ENCODE data around the gene ELAVL1.

The ELAVL1 gene

DNA sequence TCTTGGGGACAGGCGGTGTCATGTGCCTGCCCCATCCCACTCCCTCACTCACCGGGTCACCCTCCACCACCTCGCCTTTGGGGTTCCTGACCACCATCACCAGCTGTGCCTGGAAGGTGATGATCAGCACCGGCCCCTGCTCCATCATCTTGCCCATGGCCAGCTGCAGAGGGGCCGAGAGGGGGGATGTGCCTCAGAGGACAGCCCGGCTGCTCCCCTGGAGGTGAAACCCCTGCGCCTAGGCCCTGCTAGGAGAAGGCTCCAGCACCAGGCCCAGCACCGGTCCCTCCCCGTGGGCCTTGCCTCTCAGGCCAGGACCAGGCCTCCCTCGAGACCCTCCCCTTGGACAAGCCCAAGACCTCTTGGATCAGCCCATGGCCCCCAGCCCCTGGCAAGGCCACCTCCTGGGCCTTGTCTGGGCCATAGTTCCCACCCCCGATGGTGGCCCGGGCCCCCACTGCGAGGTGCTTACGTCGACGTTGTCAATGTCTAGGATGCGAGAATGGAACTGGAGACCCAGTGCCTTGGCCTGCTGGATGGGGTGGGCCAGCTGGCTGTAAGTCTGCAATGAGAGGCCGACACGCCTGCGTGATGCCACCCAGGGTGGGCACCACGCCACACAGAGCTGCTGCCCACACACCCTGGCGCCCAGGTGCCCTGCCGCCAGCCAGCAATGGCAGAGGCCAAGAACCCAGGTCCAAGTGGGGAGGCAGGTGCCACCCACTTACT lies 77.7 kb downstream of the ELAVL1 start:
- no peak overlapping the region for H2AFZ ChIP-seq
- no peak overlapping the region for H3K4me3 ChIP-seq (ENCODE audit: low read depth, low read length)
- no peaks in the 10 kb centered on the region for H3K27me3 ChIP-seq (ENCODE audit: control insufficient read depth, insufficient read depth, low read length)
- H3K4me2 ChIP-seq (ENCODE audit: low read length) = no peak overlapping the region
- H3K79me2 ChIP-seq = no peaks in the 10 kb centered on the region
- no peak overlapping the region for H3K27ac ChIP-seq
- TF ChIP-seq, protein P1, sequence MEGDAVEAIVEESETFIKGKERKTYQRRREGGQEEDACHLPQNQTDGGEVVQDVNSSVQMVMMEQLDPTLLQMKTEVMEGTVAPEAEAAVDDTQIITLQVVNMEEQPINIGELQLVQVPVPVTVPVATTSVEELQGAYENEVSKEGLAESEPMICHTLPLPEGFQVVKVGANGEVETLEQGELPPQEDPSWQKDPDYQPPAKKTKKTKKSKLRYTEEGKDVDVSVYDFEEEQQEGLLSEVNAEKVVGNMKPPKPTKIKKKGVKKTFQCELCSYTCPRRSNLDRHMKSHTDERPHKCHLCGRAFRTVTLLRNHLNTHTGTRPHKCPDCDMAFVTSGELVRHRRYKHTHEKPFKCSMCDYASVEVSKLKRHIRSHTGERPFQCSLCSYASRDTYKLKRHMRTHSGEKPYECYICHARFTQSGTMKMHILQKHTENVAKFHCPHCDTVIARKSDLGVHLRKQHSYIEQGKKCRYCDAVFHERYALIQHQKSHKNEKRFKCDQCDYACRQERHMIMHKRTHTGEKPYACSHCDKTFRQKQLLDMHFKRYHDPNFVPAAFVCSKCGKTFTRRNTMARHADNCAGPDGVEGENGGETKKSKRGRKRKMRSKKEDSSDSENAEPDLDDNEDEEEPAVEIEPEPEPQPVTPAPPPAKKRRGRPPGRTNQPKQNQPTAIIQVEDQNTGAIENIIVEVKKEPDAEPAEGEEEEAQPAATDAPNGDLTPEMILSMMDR (IDR thresholded peaks at IDR 0.05) = no peak
- peaks cover 7% of the 10 kb centered on the region for H3K4me1 ChIP-seq
- H3K36me3 ChIP-seq (ENCODE audit: control insufficient read depth, insufficient read depth, low read length) = no peaks in the 10 kb centered on the region
- H3K9me3 ChIP-seq (ENCODE audit: control insufficient read depth, low read length) = no peaks in the 10 kb centered on the region
- no peak overlapping the region for H3K9ac ChIP-seq

DNA sequence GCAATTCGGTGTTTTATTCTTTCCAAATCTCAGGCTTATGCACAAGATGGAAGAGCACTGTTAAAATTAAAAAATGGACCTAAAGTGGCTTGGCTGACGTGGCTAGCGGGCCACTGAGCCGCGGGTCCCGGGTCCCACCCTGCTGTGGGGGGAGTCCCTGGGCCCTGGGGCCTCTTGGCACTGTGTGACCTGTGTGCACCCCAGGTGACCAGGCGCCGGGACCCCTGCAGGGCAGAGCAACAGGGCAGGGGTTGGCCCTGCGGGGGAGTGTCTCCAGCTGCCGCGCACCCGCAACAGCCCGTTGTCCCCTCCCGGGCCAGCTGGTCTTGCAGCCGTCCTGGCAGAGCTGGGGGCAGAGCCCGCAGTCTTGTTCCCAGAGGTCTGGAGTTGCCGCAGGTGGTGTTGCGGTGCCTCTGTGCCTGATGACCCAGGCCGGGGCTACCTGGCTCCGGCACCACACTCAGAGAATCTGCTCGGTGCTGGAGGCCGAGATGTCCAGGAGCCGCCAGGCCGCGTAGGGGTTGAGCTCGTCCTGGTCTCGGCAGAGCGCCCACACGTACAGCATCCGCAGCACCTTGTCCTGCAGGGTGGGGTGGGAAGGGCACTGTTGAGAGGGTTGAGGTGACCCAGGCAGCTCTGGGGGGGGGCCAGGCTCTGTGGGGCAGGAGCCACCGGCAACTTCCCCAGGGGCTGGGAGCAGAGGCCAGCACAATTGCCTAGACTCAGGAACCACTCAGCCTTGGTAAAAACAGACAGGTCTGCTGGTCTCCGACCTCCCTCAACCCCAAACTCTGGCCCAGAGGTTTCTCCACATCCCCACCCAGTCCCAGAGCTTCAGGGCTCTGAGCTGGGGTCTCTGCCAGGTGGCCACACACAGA lies 78.5 kb downstream of the ELAVL1 start:
- Histone ChIP-seq H3K79me2 (no peaks in the 10 kb centered on the region), H3K27ac (no peak overlapping the region), H3K9ac (no peak overlapping the region), H2AFZ (no peak overlapping the region), H3K4me1 (peaks cover 7% of the 10 kb centered on the region), H3K4me3 (ENCODE audit: low read depth, low read length) (no peak overlapping the region), H3K4me2 (ENCODE audit: low read length) (no peak overlapping the region), H3K27me3 (ENCODE audit: control insufficient read depth, insufficient read depth, low read length) (no peaks in the 10 kb centered on the region), H3K36me3 (ENCODE audit: control insufficient read depth, insufficient read depth, low read length) (no peaks in the 10 kb centered on the region), H3K9me3 (ENCODE audit: control insufficient read depth, low read length) (no peaks in the 10 kb centered on the region)
- TF ChIP-seq, protein P1 (IDR thresholded peaks at IDR 0.05) = no peak

DNA sequence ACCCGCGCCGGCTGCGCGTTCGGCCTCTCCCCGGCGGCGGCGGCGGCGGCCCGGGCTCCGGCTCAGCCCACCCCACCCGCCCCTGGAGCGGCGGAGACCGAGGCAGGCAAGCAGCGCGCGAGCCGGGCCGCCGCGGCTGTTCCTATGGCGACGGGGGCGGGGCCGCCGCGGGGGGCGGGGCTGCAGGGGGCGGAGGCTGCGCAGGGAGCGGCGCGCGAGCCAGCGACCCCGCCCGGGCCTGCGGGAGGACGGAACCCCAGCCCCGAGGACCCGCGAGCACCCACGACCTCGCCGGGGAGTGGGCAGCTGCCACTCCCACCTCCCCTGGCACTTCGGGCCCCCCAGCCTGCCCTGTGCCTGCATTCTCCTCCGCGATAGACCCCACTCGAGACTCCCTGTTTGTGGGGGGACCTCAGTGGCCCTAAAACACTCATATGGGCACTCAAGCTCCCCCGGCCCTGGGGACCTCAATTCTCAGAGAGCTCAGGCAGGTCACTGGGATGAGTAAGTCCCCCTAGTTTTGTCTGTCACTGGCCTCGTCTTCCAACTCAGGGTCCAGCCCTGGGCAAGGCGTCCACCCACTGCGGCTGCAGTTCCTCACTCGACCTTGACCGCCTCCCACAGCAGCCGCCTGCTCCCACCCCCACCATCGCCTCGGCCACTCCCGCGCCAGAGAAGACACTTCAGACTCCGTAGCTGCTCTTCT lies 79.3 kb downstream of the ELAVL1 start, which contains the start of gene CTXN1:
CTXN1 (minus strand) TSS at position 115 of the 706 bp plus-strand sequence. CDS start 597 bp downstream, outside the sequence.
- Histone ChIP-seq H3K27ac (no peak within 1 kb of the TSS), H3K27me3 (ENCODE audit: control insufficient read depth, insufficient read depth, low read length) (no peaks in the 10 kb centered on the region), H3K4me2 (ENCODE audit: low read length) (peak within 1 kb of the TSS; percentile 69), H3K4me1 (peaks cover 7% of the 10 kb centered on the region), H3K36me3 (ENCODE audit: control insufficient read depth, insufficient read depth, low read length) (no peaks in the 10 kb centered on the region), H2AFZ (peak within 1 kb of the TSS; percentile 38), H3K4me3 (ENCODE audit: low read depth, low read length) (peak within 1 kb of the TSS; percentile 37), H3K9ac (no peak within 1 kb of the TSS), H3K9me3 (ENCODE audit: control insufficient read depth, low read length) (no peaks in the 10 kb centered on the region), H3K79me2 (no peaks in the 10 kb centered on the region)
- TF ChIP-seq, protein P1 (IDR thresholded peaks at IDR 0.05) = no peak

DNA sequence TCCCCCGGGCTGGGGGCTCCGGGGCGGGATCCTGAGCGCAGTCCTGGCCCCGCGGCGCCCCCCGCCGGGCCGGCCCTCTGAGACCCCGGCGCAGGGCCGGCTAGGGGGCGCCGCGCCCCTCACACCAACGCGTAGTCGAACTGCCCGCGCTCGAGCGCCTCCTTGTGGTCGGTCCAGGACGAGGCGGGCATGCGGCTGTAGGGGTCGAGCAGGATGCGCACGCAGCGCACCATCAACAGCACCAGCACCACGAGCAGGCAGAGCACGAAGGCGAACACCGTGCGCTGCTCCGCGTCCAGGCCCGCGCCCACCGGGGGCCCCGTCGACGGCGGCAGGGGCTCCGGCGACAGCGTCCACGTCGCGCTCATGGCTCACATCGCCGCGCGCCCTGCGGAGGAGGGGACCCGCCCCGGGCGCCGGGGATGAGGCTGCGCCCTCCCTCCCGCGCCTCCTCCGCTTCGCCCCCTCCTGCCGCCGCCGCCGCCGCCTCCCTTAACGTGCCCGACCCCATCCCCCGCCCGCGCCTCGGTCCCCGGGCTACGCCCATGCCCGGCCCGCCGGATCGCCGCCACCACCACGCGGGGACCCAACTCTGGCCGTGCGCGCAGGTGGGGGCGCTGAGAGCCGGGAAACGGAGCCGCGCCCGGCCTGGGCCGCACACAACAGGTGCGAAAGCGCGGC lies 80.1 kb downstream of the ELAVL1 start:
- H3K9me3 ChIP-seq (ENCODE audit: control insufficient read depth, low read length) = no peaks in the 10 kb centered on the region
- H3K4me2 ChIP-seq (ENCODE audit: low read length) = peak overlapping the region; percentile 69
- H2AFZ ChIP-seq = peak overlapping the region; percentile 38
- H3K4me1 ChIP-seq = peaks cover 7% of the 10 kb centered on the region
- H3K36me3 ChIP-seq (ENCODE audit: control insufficient read depth, insufficient read depth, low read length) = no peaks in the 10 kb centered on the region
- no peak overlapping the region for H3K9ac ChIP-seq
- peak overlapping the region; percentile 20 for H3K4me3 ChIP-seq (ENCODE audit: low read depth, low read length)
- no peaks in the 10 kb centered on the region for H3K27me3 ChIP-seq (ENCODE audit: control insufficient read depth, insufficient read depth, low read length)
- H3K27ac ChIP-seq = no peak overlapping the region
- no peaks in the 10 kb centered on the region for H3K79me2 ChIP-seq
- TF ChIP-seq, protein P1 (IDR thresholded peaks at IDR 0.05) = peak; percentile 85

Data from parathyroid adenoma (tissue), 2 donors.